Prostate gland (tissue), 2 donors: Measurements from ENCODE around the gene NACAD. TPM values are rescaled to one million over a fixed set of nuclear protein-coding genes. Genes with fewer than 3 reads are reported as not detected.

ENCODE experiments used
- DNase-seq: peaks from one replicate; pipeline ENCODE4 v3.0.0-alpha.2; 2019; ENCODE audit warnings: low spot score
- H3K27ac ChIP-seq, 2 donors: fragments of 200-600 bp; sonication (generic); 2 replicates each; pipeline ENCODE4 v1.5.1; 2017 to 2019
- H3K27me3 ChIP-seq: fragments of 200-600 bp; sonication (generic); replicated peaks from 2 replicates; pipeline ENCODE4 v1.5.1; 2019; ENCODE audit not compliant: insufficient read depth
- H3K36me3 ChIP-seq, 2 donors: fragments of 200-600 bp; sonication (generic); 1 replicate in 1 of 2; 2 replicates in 1 of 2; pipeline versions ENCODE4 v1.5.1 to v1.8.1; 2017 to 2019
- H3K4me1 ChIP-seq: fragments of 200-600 bp; sonication (generic); replicated peaks from 2 replicates; pipeline ENCODE4 v1.5.1; 2019
- H3K4me3 ChIP-seq, 2 donors: fragments of 200-600 bp; sonication (generic); 2 replicates each; pipeline ENCODE4 v1.5.1; 2017 to 2019
- H3K9me3 ChIP-seq: fragments of 200-600 bp; sonication (generic); 2 replicates; pipeline ENCODE4 v1.5.1; 2017
- POLR2A ChIP-seq: fragments of 450-650 bp; IDR thresholded peaks from one replicate; pipeline ENCODE4 v1.6.1; 2016; ENCODE audit warnings: antibody characterized with exemption, mild to moderate bottlenecking
- POLR2AphosphoS5 ChIP-seq: sonication (generic); formaldehyde crosslinking; IDR thresholded peaks from one replicate; pipeline ENCODE4 v1.6.1; 2017; ENCODE audit warnings: antibody characterized with exemption
- WGBS: methylation state at CpG from one replicate; pipeline ENCODE4 v1.1.5; 2018; 5-methylcytosine and 5-hydroxymethylcytosine counted together
- intact Hi-C: fragments of 100-400 bp; cut with DNase I; formaldehyde crosslinking; loops from one replicate; pipeline ENCODE4 v1.14.2; 2022
- total RNA-seq, 2 donors: library from RNA; depleted of rRNA; stranded (reverse); fragments of >200 nt; gene quantifications; one replicate each; pipeline ENCODE4 v1.1.0, GENCODE V29; 2016
- TF ChIP-seq, protein P1 (sequence below), 4 experiments: fragments of 200-600 bp in 2 of 4; fragments of 450-650 bp in 2 of 4; sonication (generic) in 2 of 4; IDR thresholded peaks; 1 replicate in 3 of 4; 2 replicates in 1 of 4; pipeline ENCODE4 v1.5.1; 2016 to 2019; ENCODE audit warnings: antibody characterized with exemption in 4 of 4, mild to moderate bottlenecking in 2 of 4, moderate library complexity in 2 of 4

Gene NACAD
- total RNA-seq, 2 donors from 2014 or later = 3.5 to 10.3 TPM

DNA sequence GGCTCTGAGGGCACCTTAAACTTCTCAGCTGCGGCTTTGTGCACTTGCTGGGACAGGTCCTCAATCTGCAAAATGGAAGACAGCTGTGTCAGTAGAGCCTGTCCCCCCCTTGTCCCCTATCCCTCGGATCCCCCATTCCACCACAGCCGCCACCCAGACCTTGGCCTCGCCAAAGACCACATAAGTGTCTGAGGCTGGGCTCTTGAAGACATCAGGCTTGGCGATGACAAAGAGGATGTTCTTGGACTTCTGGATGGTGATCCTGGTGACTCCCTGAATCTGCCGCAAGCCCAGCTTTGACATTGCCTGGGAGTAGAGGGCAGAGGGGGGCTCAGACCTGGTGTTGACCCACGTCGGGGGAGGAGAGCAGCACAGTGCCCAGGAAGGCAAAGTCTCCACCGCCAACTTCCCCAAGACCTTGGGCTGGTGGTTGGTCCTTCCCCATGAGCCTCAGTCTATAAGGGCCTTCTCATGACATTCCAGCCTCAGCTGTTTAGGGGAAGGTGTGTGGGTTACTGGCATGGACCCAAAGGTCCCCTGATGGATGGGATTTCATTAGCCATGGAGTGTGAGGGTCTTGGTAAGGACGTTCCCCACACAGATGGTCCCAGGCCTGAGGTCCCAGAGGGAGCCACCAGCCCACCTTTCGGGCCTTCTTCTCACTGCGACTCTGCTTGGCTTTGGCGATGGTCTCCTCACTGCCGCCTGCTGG lies 7.7 kb downstream of the NACAD start:
- WGBS = 92% methylated on average over 13 of the region's 14 CpGs
- no peak overlapping the region for H3K4me3 ChIP-seq
- H3K9me3 ChIP-seq = no peaks in the 10 kb centered on the region
- H3K36me3 ChIP-seq = no peaks in the 10 kb centered on the region
- DNase-seq = no peak
- H3K27ac ChIP-seq = no peak overlapping the region
- TF ChIP-seq, protein P1, sequence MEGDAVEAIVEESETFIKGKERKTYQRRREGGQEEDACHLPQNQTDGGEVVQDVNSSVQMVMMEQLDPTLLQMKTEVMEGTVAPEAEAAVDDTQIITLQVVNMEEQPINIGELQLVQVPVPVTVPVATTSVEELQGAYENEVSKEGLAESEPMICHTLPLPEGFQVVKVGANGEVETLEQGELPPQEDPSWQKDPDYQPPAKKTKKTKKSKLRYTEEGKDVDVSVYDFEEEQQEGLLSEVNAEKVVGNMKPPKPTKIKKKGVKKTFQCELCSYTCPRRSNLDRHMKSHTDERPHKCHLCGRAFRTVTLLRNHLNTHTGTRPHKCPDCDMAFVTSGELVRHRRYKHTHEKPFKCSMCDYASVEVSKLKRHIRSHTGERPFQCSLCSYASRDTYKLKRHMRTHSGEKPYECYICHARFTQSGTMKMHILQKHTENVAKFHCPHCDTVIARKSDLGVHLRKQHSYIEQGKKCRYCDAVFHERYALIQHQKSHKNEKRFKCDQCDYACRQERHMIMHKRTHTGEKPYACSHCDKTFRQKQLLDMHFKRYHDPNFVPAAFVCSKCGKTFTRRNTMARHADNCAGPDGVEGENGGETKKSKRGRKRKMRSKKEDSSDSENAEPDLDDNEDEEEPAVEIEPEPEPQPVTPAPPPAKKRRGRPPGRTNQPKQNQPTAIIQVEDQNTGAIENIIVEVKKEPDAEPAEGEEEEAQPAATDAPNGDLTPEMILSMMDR (IDR thresholded peaks at IDR 0.05) = no peak
- no peak for TF ChIP-seq POLR2AphosphoS5
- TF ChIP-seq POLR2A = no peak
- H3K27me3 ChIP-seq = no peaks in the 10 kb centered on the region
- no peaks in the 10 kb centered on the region for H3K4me1 ChIP-seq
- intact Hi-C loops = no loop called here

GRCh38 chr7:45080265-45080957 lies 8.4 kb downstream of the NACAD start:
- intact Hi-C loops = no loop called here
- TF ChIP-seq, protein P1 (IDR thresholded peaks at IDR 0.05) = no peak
- TF ChIP-seq POLR2A (no peak), POLR2AphosphoS5 (no peak)
- no peak for DNase-seq
- Histone ChIP-seq H3K27ac (no peak overlapping the region), H3K9me3 (no peaks in the 10 kb centered on the region), H3K27me3 (no peaks in the 10 kb centered on the region), H3K4me1 (no peaks in the 10 kb centered on the region), H3K36me3 (no peaks in the 10 kb centered on the region), H3K4me3 (no peak overlapping the region)
- WGBS = 96% methylated on average over 15 of the region's 17 CpGs

DNA sequence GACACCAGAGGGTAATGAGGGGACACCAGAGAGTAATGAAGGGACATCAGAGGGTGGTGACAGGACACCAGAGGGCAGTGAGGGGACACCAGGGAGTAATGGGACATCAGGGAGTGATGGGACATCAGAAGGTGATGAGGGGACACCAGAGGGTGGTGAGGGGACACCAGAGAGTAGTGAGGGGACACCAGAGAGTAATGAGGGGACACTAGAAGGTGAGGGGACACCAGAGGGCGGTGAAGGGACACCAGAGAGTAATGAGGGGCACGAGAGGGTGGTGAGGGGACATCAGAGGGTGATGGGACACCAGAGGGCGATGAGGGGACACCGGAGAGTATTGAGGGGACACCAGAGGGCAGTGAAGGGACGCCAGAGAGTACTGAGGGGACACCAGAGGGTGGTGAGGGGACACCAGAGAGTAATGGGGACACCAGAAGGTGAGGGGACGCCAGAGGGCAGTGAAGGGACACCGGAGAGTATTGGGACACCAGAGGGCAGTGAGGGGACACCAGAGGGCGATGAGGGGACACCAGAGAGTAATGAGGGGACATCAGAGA lies 10.6 kb downstream of the NACAD start:
- H3K27me3 ChIP-seq = no peaks in the 10 kb centered on the region
- H3K27ac ChIP-seq = no peak overlapping the region
- 83% methylated on average over 8 of the region's 8 CpGs for WGBS
- no peak overlapping the region for H3K4me3 ChIP-seq
- H3K36me3 ChIP-seq = no peaks in the 10 kb centered on the region
- intact Hi-C loops = no loop called here
- H3K9me3 ChIP-seq = no peaks in the 10 kb centered on the region
- no peaks in the 10 kb centered on the region for H3K4me1 ChIP-seq
- DNase-seq = no peak
- no peak for TF ChIP-seq POLR2A
- TF ChIP-seq, protein P1 (IDR thresholded peaks at IDR 0.05) = no peak
- no peak for TF ChIP-seq POLR2AphosphoS5

DNA sequence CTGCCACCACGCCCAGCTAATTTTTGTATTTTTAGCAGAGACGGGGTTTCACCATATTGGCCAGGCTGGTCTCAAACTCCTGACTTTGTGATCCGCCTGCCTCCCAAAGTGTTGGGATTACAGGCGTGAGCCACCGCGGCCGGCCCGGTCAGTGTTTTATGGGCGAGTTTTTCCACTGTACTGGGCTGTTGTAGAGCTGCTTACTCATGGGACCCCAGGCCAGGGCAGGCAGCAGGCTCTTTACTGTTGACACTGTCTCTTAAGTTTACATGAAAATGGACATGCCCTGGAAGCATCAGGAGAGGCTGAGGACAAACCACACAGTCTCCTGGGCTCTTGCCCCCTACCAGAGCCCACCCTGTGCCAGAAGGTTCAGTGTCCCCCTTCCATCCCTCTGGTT lies 11.2 kb downstream of the NACAD start:
- H3K27ac ChIP-seq = no peak overlapping the region
- H3K4me1 ChIP-seq = no peaks in the 10 kb centered on the region
- no peaks in the 10 kb centered on the region for H3K9me3 ChIP-seq
- TF ChIP-seq POLR2AphosphoS5 (no peak), POLR2A (no peak)
- peaks cover 0 to under 1% of the 10 kb centered on the region in 2 donors for H3K36me3 ChIP-seq
- DNase-seq = no peak
- no peak overlapping the region for H3K4me3 ChIP-seq
- intact Hi-C loops = no loop called here
- H3K27me3 ChIP-seq = no peaks in the 10 kb centered on the region
- WGBS = 83% methylated on average over 9 of the region's 9 CpGs

- WGBS = 88% methylated on average over 5 of the region's 5 CpGs
- no peak overlapping the region for H3K27ac ChIP-seq
- H3K27me3 ChIP-seq = no peaks in the 10 kb centered on the region
- H3K4me3 ChIP-seq = no peak overlapping the region
- DNase-seq = no peak
- H3K36me3 ChIP-seq = peaks cover 0 to 3% of the 10 kb centered on the region in 2 donors
- no peak for TF ChIP-seq POLR2AphosphoS5
- TF ChIP-seq POLR2A = no peak
- TF ChIP-seq, protein P1 (IDR thresholded peaks at IDR 0.05) = no peak
- no peaks in the 10 kb centered on the region for H3K9me3 ChIP-seq
- H3K4me1 ChIP-seq = no peaks in the 10 kb centered on the region
- intact Hi-C loops = no loop called here
Measured at GRCh38 chr7:45076946-45077345, 11.8 kb downstream of the NACAD start.
